ENCODE data around the gene TCEAL2. TPM values are rescaled to one million over a fixed set of nuclear protein-coding genes. Genes with fewer than 3 reads are reported as not detected.
"Not testable (repeated sequence)": the region's sequence is repeated elsewhere in the genome, so short reads cannot be mapped to it uniquely, and the experiment has no call there.

Gene TCEAL2
- 1.2 TPM for polyA plus RNA-seq (2012; ENCODE audit: insufficient read depth, insufficient read length)

DNA sequence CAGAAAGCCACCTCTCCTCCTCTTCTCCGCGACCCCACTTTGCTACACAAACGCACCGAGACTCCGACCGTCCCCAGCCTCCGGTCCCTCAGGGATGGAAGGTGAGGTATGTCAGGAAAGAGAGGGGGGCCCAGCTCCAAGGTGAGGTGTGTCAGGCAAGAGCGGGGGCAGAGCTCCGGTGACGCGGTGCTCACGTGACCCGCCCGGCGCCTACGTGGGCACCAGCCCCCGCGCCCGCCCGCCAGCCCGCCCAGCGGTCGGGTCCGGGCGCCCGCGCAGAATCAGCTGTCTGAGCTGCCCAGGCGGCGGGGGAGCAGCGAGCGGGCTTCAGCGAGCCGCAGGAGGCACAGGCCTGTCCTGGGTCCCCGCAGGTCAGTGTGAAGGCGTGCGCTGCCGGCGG lies at the start of gene TCEAL2:
Gene TCEAL2 (plus strand): TSS at position 244 of the 400 bp plus-strand sequence. CDS start 1,152 bp downstream, outside the sequence.
- DNase-seq (ENCODE audit: low read depth, low spot score); H3K4me3 ChIP-seq (ENCODE audit: low read length): not testable (repeated sequence)

DNA sequence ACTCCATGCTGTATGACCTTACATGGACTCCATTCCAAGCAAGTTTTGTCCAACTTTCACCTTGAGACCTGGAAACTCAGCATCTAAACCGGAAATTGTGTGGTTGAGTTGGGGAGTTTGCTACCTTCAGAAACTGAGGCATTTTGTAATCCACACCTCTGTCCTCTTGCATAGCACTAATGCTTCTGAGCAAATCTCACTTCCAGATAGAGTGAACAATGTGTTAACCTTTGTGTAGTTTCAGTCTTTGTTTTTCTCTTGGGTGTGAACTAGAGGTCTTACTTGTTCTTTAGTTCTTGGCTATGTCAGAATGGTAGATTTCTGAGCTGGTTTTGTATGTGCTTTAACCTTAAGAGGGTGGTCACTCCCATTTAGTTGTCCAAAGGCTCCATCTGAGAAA lies 48.1 kb upstream of the TCEAL2 start:
- H3K4me3 ChIP-seq (ENCODE audit: low read length) = no peak overlapping the region
- no peak for DNase-seq (ENCODE audit: low read depth, low spot score)

DNA sequence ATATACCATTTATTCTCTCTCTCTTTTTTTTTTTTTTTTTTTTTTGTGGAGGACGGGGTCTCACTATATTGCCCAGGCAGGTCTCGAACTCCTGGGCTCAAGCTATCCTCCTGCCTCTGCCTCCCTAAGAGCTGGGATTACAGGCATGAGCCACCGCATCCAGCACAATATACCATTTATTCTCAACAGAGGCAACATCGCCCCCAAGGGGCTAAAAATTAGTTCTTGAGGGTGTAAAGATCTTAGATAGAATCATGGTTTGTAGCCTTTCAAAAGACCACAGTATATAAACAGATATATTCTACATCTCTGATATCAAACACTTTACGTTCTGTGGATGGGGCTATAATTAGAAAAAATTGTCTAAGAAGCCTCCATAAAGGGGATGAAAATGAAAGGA lies 39.8 kb upstream of the TCEAL2 start:
- H3K4me3 ChIP-seq (ENCODE audit: low read length) = no peak overlapping the region
- DNase-seq (ENCODE audit: low read depth, low spot score) = no peak

DNA sequence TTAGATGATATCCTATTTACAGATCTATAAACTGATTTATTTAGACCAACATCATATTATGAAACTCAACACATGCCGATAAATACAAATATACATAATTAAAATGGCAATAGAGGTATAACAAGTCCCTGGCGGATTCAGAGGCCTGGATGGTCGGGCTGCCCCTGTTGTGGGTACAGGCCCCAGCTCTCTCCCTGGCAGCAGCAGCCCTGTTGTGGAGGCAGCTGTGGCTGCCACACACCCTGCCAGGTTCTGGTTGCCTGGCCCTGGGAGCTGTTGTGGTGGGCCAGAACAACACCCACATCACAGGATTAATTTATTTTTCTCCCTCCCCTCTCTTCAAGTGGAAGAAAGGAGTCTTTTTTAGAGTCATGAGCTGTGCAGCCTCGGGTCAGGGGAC lies 12.1 kb upstream of the TCEAL2 start:
- no peak for DNase-seq (ENCODE audit: low read depth, low spot score)
- H3K4me3 ChIP-seq (ENCODE audit: low read length) = no peak overlapping the region

DNA sequence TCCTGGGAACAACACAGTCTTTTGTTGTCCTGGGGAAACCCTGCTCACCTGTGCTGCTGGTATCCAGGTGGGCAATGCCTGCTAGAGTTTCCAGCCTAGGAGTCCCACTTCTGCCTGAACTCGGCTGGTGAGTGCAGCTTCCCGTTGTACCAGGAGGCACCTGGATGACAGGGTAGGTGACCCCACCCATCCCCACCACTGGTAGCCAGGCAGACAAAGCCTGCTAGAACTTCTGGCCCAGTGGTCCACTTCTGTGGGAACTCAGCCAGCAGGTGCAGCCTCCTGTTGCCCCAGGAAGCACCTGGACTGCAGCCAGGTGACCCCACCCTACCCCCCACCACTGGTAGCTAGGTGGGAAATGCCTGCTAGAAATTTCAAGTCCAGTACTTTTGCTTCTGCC lies 9.7 kb upstream of the TCEAL2 start:
- DNase-seq (ENCODE audit: low read depth, low spot score) = no peak
- no peak overlapping the region for H3K4me3 ChIP-seq (ENCODE audit: low read length)

DNA sequence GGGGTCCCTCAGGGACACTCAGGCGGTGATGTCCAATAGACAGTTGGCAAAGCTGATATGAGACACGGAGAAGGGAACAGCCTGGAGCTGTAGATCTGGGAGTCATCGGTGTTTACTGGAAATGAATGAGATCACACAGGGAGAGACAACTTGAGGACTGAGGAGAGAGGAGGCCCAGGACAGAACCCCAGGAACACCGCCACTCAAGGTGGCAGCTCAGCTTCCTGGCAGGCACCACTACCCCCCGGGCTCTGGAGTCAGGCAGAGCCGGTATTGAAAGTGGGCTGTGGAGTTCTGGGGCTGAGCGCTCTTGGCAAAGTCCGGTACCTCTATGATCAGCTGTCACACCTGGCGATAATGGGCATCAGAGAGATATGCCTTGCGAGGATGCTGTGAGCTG lies 465 bp upstream of the TCEAL2 start:
- not testable (repeated sequence) for H3K4me3 ChIP-seq (ENCODE audit: low read length)

DNA sequence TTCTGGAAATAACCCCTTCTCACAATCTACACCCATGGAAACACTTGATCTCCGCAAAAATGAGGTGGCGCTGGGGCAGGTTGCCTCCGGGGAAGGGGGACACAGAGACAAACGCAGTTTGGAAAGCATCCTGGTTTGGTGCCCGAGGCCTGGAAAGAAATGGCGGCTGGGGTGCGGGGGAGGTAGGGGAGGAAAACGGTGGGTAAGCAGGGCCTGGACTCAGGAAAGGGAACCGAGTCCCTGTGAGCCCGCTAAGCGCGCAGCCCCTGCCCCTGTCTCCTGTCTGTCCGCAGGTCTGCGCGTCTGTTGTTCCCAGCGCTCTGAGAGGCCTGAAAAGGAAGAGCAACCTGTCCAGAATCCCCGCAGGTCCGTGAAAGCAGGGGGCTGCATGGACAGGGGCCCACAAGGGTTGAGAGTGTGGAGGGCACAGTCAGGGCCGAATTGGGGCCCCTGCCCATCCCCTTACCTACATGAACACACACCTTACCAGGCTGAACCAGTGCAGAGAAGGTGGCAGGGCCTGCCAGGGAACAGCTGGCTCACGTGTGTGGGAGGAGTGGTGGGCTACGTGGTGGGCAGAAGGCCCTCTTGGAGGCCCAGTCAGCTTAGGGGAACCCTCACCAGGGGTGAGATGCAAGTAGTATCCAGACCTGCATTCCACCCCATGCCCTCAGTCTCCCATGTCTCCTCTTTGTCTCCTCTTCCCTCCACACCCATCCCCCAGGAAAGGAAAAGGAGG lies 770 bp downstream of the TCEAL2 start:
- DNase-seq (ENCODE audit: low read depth, low spot score); H3K4me3 ChIP-seq (ENCODE audit: low read length): not testable (repeated sequence)

More for the DNA sequence above, 465 bp upstream of the TCEAL2 start:
- DNase-seq (ENCODE audit: low read depth, low spot score) = not testable (repeated sequence)

DNA sequence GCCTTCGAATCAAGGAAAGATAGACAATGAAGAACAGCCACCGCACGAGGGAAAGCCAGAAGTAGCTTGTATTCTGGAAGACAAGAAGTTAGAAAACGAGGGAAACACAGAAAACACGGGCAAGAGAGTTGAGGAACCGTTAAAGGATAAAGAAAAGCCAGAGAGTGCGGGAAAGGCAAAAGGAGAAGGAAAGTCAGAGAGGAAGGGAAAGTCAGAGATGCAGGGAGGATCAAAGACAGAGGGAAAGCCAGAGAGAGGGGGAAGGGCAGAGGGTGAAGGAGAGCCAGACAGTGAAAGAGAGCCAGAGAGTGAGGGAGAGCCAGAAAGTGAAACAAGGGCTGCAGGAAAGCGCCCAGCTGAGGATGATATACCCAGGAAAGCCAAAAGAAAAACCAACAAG lies 1.4 kb downstream of the TCEAL2 start:
- no peak for DNase-seq (ENCODE audit: low read depth, low spot score)
- H3K4me3 ChIP-seq (ENCODE audit: low read length) = no peak overlapping the region

DNA sequence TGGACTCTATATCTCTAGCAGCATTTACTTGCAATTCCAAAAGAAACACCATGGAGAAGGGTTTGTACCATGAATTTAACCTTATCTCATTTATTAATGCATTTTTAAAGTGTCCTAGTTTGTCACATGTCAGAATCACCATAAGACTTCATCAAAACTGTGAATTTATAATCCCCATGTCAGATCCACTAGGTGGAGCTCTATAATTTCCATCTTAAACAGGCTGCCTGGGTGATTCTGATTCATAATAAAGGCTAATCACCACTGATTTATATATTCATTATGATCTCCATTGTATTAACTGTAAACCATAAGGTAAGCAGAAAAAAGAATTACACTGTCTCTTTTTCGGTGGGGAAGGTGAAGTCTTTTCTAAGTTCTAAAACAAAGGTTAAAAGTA lies 4.0 kb downstream of the TCEAL2 start:
- no peak overlapping the region for H3K4me3 ChIP-seq (ENCODE audit: low read length)
- no peak for DNase-seq (ENCODE audit: low read depth, low spot score)

DNA sequence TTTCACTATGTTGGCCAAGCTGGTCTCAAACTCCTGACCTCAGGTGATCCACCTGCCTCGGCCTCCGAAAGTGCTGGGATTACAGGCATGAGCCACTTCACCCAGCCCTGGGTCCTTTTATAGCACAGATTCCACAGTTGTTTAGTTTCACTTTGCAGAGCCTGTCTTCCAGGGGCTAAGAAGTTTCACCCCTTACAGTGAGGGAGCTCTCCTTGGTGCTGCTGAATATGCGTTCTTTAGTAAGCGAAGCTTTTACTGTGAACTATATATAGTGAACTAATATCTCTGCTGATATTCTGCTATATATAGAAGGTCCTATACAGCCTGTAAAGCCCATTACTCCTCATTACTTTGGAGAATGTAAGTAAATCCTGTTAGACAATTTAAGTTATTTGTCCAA lies 12.6 kb downstream of the TCEAL2 start:
- no peak overlapping the region for H3K4me3 ChIP-seq (ENCODE audit: low read length)

DNA sequence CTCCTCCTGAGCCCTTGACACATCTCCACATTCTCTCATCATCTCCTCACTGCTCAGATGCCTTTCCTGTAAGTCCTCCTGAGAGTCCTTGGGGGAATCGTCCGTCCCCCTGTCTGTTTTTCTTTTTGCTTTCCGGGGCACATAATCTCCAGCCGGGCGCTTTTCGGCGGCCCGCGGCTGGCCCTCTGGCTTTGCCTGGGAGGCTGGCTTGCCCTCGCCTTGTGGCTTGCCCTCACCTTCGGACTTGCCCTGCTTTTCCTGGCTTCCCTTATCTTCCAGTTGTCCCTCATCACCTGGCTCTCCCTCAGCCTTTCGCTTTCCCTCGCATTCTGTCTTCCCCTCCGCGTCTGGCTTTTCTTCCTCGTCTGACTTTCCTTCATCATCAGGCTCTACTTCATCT lies 15.4 kb downstream of the TCEAL2 start:
- H3K4me3 ChIP-seq (ENCODE audit: low read length); DNase-seq (ENCODE audit: low read depth, low spot score): not testable (repeated sequence)

More for the DNA sequence above, 12.6 kb downstream of the TCEAL2 start:
- no peak for DNase-seq (ENCODE audit: low read depth, low spot score)

DNA sequence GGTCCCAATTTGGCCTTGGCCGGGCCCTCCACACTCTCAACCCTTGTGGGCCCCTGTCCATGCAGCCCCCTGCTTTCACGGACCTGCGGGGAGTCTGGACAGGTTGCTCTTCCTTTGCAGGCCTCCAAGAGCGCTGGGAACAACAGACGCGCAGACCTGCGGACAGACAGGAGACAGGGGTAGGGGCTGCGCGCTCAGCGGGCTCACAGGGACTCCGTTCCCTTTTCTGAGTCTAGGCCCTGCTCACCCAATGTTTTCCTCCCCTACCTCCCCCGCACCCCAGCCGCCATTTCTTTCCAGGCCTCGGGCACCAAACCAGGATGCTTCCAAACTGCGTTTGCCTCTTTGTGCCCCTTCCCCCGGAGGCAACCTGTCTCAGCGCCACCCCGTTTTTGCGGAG lies 16.2 kb downstream of the TCEAL2 start:
- DNase-seq (ENCODE audit: low read depth, low spot score); H3K4me3 ChIP-seq (ENCODE audit: low read length): not testable (repeated sequence)

DNA sequence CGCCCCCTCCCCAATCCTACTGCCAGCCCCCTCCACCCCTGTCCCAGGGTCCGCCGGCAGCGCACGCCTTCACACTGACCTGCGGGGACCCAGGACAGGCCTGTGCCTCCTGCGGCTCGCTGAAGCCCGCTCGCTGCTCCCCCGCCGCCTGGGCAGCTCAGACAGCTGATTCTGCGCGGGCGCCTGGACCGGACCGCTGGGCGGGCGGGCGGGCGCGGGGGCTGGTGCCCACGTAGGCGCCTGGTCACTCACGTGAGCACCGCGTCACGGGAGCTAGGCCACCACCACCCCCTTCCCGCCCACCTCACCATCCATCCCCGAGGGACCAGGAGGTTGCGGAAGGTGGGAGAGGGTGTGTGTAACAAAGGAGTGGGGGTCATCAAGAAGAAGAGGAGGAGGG lies 16.8 kb downstream of the TCEAL2 start, which contains the start of gene TCEAL6:
Gene TCEAL6 (minus strand): TSS at position 208 of the 400 bp plus-strand sequence.
- not testable (repeated sequence) for DNase-seq (ENCODE audit: low read depth, low spot score); H3K4me3 ChIP-seq (ENCODE audit: low read length)

DNA sequence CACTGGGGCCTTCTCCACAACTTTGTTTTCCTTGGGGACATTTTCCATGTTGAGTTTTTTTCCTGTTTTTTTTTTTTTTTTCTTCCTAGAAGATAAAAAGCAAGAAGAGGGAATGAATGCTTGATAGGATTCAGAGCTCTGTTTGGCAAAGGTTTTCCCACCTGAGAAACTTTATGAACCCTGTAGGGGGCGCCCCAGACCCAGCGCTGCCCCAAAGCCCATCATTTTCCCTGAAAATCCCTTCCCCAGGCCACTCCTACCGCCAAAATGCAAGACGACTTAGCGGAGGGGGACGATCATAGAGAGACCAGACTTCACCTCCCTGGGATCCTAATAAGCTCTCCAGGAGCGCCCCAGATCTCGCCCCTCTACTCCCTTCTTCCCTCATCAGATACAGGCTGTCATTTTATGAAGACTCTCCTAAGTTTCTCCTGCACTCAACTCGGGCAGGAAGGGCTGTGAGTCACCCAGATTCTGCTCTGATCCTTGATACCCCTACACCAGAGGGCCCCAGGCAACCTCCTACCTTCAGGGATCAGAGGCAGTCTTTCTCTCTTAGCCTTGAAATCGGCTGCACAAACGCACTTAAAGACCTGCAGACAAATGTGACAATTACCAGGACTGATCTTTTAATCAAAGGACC lies 28.9 kb downstream of the TCEAL2 start:
- DNase-seq (ENCODE audit: low read depth, low spot score) = no peak

DNA sequence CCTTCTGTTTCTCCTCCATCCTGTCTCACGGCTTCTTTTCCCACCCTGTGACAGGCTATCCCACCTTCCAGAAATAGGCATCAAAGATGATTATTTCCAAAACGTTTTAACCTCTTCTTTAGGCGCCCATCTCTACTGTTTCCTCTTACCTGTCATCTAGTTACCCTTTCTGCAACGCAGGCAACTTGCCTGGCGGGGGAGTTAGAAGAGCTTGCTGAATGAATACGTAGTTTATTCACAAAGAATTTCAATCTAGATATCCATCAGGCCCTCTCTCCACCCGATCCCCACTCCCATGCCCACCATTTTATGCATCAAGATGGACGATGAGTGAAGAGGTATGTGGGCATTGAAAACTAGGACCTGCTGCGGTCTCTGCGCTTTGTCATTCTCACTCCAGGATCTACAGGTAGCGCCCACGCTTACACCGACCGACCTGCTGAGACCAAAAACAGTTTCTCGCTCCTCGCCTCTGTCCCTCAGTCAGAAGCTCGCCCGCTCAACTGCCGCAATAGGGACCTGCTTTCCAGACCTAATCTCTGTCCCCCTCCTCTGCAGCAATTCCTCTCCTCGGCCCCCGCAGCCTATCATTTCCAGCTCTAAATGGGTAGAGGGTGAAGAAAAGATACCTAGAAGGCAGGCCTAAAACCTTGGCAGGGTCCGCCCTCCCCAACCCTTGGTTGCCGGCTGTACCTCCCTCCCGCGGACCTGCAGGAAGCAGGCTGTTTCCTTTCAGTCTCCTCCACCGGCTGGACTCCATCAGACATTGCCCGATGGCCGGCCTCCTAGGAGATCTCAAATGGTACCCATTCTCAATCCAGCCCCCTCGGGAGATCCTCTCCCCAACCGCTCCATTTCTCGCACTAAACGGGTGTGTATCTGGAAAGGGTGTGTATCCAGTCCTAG lies 29.7 kb downstream of the TCEAL2 start:
- peak overlapping the region; percentile 65 for H3K4me3 ChIP-seq (ENCODE audit: low read length)
- no peak for DNase-seq (ENCODE audit: low read depth, low spot score)

More for the DNA sequence above, 28.9 kb downstream of the TCEAL2 start:
- peak overlapping the region; percentile 65 for H3K4me3 ChIP-seq (ENCODE audit: low read length)

DNA sequence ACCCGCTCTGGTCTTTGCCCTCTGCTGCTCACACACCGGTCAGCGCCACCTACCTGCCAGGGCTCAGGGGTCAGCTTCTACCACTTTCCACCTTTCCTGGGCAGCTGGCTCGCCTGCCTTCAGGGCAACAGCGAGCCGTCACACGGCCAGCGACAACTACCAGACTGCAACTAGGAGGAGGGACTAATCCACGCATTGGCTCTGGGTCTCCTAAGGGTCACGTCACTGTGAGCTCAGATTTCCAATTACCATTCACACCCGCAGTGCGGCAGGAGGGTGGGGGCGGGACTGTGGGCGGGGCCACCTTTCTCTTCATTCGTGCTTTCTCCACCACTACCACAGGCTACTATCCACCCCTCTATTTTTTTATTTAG lies 30.3 kb downstream of the TCEAL2 start, which contains the start of gene BEX5:
Gene BEX5 (minus strand): TSS at position 172 of the 374 bp plus-strand sequence. CDS start 1,712 bp downstream, outside the sequence.
- peak; percentile 63 for DNase-seq (ENCODE audit: low read depth, low spot score)
- peak within 1 kb of the TSS; percentile 65 for H3K4me3 ChIP-seq (ENCODE audit: low read length)

Data from Jurkat, Clone E6-1 (cell line).